ENCODE measurements around the gene CHTOP.

CHTOP gene

GRCh38 chr1:153599847-153600246, 34.0 kb upstream of the CHTOP start:
- Histone ChIP-seq H3K4me1 (ENCODE audit: control insufficient read depth in 1 of 2, insufficient read depth in 2 of 2, low read length in 2 of 2) (peaks cover 0 to 4% of the 10 kb centered on the region in 2 donors), H3K9ac (ENCODE audit: low read depth in 1 of 2, low read length in 2 of 2) (no peak overlapping the region), H3K36me3 (ENCODE audit: control insufficient read depth in 1 of 2, insufficient read depth in 2 of 2, low read length in 2 of 2) (no peaks in the 10 kb centered on the region), H3K9me3 (ENCODE audit: control insufficient read depth in 1 of 2, low read length in 2 of 2) (no peaks in the 10 kb centered on the region), H3K27me3 (ENCODE audit: control insufficient read depth in 1 of 2, insufficient read depth in 2 of 2, low read length in 2 of 2) (no peaks in the 10 kb centered on the region), H3K27ac (ENCODE audit: low read depth, low read length) (no peak overlapping the region), H3K4me3 (ENCODE audit: low read depth in 1 of 2, low read length in 2 of 2) (no peak overlapping the region)

- Histone ChIP-seq H3K27me3 (ENCODE audit: control insufficient read depth in 1 of 2, insufficient read depth in 2 of 2, low read length in 2 of 2) (no peaks in the 10 kb centered on the region), H3K9me3 (ENCODE audit: control insufficient read depth in 1 of 2, low read length in 2 of 2) (no peaks in the 10 kb centered on the region), H3K4me3 (ENCODE audit: low read depth in 1 of 2, low read length in 2 of 2) (no peak overlapping the region), H3K27ac (ENCODE audit: low read depth, low read length) (no peak overlapping the region), H3K9ac (ENCODE audit: low read depth in 1 of 2, low read length in 2 of 2) (no peak overlapping the region), H3K36me3 (ENCODE audit: control insufficient read depth in 1 of 2, insufficient read depth in 2 of 2, low read length in 2 of 2) (peaks cover 13 to 18% of the 10 kb centered on the region in 2 donors), H3K4me1 (ENCODE audit: control insufficient read depth in 1 of 2, insufficient read depth in 2 of 2, low read length in 2 of 2) (peaks cover 3 to 4% of the 10 kb centered on the region in 2 donors)
Measured at GRCh38 chr1:153602749-153603148, 31.1 kb upstream of the CHTOP start.

DNA sequence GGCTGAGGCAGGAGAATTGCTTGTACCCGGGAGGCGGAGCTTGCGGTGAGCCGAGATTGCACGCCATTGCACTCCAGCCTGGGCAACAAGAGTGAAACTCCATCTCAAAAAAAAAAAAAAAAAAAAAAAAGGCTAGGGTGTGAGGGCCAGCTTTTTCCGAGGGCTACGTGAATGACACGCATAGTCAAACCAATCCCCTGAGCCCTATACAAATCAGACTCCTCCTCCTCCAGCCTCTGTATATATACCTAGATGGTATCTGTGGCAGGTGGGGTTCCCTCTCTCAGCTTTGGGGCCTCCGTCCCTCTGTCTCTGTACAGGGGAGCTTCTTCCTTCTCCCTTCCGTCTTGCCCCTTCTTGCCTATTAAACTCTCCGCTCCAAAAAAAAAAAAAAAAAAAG, 27.7 kb upstream of the CHTOP start:
- H3K36me3 ChIP-seq (ENCODE audit: control insufficient read depth in 1 of 2, insufficient read depth in 2 of 2, low read length in 2 of 2) = peaks cover 16 to 21% of the 10 kb centered on the region in 2 donors
- no peaks in the 10 kb centered on the region for H3K27me3 ChIP-seq (ENCODE audit: control insufficient read depth in 1 of 2, insufficient read depth in 2 of 2, low read length in 2 of 2)
- H3K9ac ChIP-seq (ENCODE audit: low read depth in 1 of 2, low read length in 2 of 2) = no peak overlapping the region
- no peak overlapping the region for H3K27ac ChIP-seq (ENCODE audit: low read depth, low read length)
- H3K4me1 ChIP-seq (ENCODE audit: control insufficient read depth in 1 of 2, insufficient read depth in 2 of 2, low read length in 2 of 2) = peaks cover 30 to 33% of the 10 kb centered on the region in 2 donors
- no peaks in the 10 kb centered on the region for H3K9me3 ChIP-seq (ENCODE audit: control insufficient read depth in 1 of 2, low read length in 2 of 2)
- no peak overlapping the region for H3K4me3 ChIP-seq (ENCODE audit: low read depth in 1 of 2, low read length in 2 of 2)

DNA sequence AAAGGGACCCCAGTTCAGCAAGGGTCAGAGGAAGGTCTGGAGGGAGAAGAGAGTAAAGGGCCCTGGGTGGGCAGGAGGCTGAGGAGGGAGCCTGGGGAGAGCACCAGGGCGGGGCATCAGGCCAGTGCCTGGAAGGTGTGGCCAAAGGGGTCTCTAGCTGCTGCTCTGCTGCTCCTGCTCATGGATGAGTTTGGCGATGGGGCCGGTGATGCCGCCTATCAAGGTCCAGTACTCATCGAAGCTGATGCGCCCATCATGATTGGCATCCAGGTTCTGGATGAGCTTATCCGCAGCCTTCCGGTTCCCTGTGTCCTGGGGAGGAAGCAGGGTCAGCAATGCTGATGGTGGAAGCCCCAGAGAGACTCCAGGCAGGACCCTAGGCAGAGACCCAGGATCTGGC, 26.5 kb upstream of the CHTOP start:
- Histone ChIP-seq H3K36me3 (ENCODE audit: control insufficient read depth in 1 of 2, insufficient read depth in 2 of 2, low read length in 2 of 2) (peaks cover 16 to 21% of the 10 kb centered on the region in 2 donors), H3K27me3 (ENCODE audit: control insufficient read depth in 1 of 2, insufficient read depth in 2 of 2, low read length in 2 of 2) (no peaks in the 10 kb centered on the region), H3K4me1 (ENCODE audit: control insufficient read depth in 1 of 2, insufficient read depth in 2 of 2, low read length in 2 of 2) (peaks cover 33 to 34% of the 10 kb centered on the region in 2 donors), H3K27ac (ENCODE audit: low read depth, low read length) (no peak overlapping the region), H3K4me3 (ENCODE audit: low read depth in 1 of 2, low read length in 2 of 2) (no peak overlapping the region), H3K9ac (ENCODE audit: low read depth in 1 of 2, low read length in 2 of 2) (peak overlapping the region in 1 of 2 donors; percentile 80), H3K9me3 (ENCODE audit: control insufficient read depth in 1 of 2, low read length in 2 of 2) (no peaks in the 10 kb centered on the region)

- Histone ChIP-seq H3K27ac (ENCODE audit: low read depth, low read length) (peak overlapping the region; percentile 95), H3K27me3 (ENCODE audit: control insufficient read depth in 1 of 2, insufficient read depth in 2 of 2, low read length in 2 of 2) (no peaks in the 10 kb centered on the region), H3K4me3 (ENCODE audit: low read depth in 1 of 2, low read length in 2 of 2) (peak overlapping the region; percentile 60 to 66), H3K4me1 (ENCODE audit: control insufficient read depth in 1 of 2, insufficient read depth in 2 of 2, low read length in 2 of 2) (peaks cover 34% of the 10 kb centered on the region in 2 donors), H3K36me3 (ENCODE audit: control insufficient read depth in 1 of 2, insufficient read depth in 2 of 2, low read length in 2 of 2) (peaks cover 16 to 21% of the 10 kb centered on the region in 2 donors), H3K9ac (ENCODE audit: low read depth in 1 of 2, low read length in 2 of 2) (peak overlapping the region; percentile 74 to 80), H3K9me3 (ENCODE audit: control insufficient read depth in 1 of 2, low read length in 2 of 2) (no peaks in the 10 kb centered on the region)
Measured at GRCh38 chr1:153608089-153608682, 25.7 kb upstream of the CHTOP start.

DNA sequence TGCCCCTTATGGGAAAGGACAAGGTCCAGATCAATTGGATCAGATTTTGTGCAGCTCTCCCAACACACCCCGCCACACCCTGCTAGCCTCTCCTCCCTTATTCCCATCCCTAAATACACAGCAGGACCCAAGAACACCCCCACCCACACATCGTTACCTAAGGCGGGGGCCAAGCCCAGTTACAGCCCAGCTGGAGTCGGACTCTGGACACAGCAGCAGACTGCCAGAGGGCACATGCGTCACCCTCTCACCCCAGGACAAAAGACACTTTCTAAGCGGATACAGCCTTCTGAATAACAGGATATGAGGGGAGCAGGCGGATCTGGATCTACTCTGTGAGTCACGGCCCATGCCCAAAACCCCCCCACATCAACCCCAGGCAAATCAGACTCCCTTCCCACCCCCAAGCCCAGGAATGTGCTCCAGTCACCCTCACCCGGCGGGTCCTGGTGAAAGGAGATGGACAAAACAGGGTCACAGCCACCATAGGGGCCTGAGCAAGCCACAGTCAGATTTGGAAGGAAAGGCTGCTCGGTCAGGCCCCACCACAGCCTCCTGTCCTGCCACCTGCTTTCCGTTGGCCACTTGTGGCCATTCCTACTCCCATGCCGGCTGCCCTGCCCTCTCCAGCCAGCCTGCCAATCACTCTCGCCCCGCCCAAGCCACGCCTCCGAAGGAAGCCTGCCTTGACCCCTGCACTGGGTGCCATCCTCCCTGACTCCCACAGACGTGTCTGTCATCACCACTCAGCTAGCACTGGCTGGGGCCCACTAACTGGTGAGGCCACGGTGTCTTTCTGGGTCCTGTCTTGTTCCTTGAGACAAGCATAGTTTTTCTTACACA, 24.9 kb upstream of the CHTOP start:
- peak overlapping the region; percentile 95 for H3K27ac ChIP-seq (ENCODE audit: low read depth, low read length)
- peaks cover 16 to 21% of the 10 kb centered on the region in 2 donors for H3K36me3 ChIP-seq (ENCODE audit: control insufficient read depth in 1 of 2, insufficient read depth in 2 of 2, low read length in 2 of 2)
- H3K4me3 ChIP-seq (ENCODE audit: low read depth in 1 of 2, low read length in 2 of 2) = peak overlapping the region; percentile 60 to 66
- no peaks in the 10 kb centered on the region for H3K9me3 ChIP-seq (ENCODE audit: control insufficient read depth in 1 of 2, low read length in 2 of 2)
- no peaks in the 10 kb centered on the region for H3K27me3 ChIP-seq (ENCODE audit: control insufficient read depth in 1 of 2, insufficient read depth in 2 of 2, low read length in 2 of 2)
- H3K9ac ChIP-seq (ENCODE audit: low read depth in 1 of 2, low read length in 2 of 2) = peak overlapping the region; percentile 74 to 80
- peaks cover 37 to 40% of the 10 kb centered on the region in 2 donors for H3K4me1 ChIP-seq (ENCODE audit: control insufficient read depth in 1 of 2, insufficient read depth in 2 of 2, low read length in 2 of 2)

GRCh38 chr1:153609585-153609907, 24.3 kb upstream of the CHTOP start:
- Histone ChIP-seq H3K9me3 (ENCODE audit: control insufficient read depth in 1 of 2, low read length in 2 of 2) (no peaks in the 10 kb centered on the region), H3K4me3 (ENCODE audit: low read depth in 1 of 2, low read length in 2 of 2) (peak overlapping the region; percentile 60 to 66), H3K36me3 (ENCODE audit: control insufficient read depth in 1 of 2, insufficient read depth in 2 of 2, low read length in 2 of 2) (peaks cover 16 to 21% of the 10 kb centered on the region in 2 donors), H3K27me3 (ENCODE audit: control insufficient read depth in 1 of 2, insufficient read depth in 2 of 2, low read length in 2 of 2) (no peaks in the 10 kb centered on the region), H3K9ac (ENCODE audit: low read depth in 1 of 2, low read length in 2 of 2) (peak overlapping the region; percentile 68 to 80), H3K27ac (ENCODE audit: low read depth, low read length) (peak overlapping the region; percentile 95), H3K4me1 (ENCODE audit: control insufficient read depth in 1 of 2, insufficient read depth in 2 of 2, low read length in 2 of 2) (peaks cover 39 to 46% of the 10 kb centered on the region in 2 donors)

- Histone ChIP-seq H3K27ac (ENCODE audit: low read depth, low read length) (peak overlapping the region; percentile 95), H3K9me3 (ENCODE audit: control insufficient read depth in 1 of 2, low read length in 2 of 2) (no peaks in the 10 kb centered on the region), H3K4me1 (ENCODE audit: control insufficient read depth in 1 of 2, insufficient read depth in 2 of 2, low read length in 2 of 2) (peaks cover 47 to 53% of the 10 kb centered on the region in 2 donors), H3K36me3 (ENCODE audit: control insufficient read depth in 1 of 2, insufficient read depth in 2 of 2, low read length in 2 of 2) (peaks cover 16 to 21% of the 10 kb centered on the region in 2 donors), H3K9ac (ENCODE audit: low read depth in 1 of 2, low read length in 2 of 2) (peak overlapping the region; percentile 20 to 80), H3K4me3 (ENCODE audit: low read depth in 1 of 2, low read length in 2 of 2) (peak overlapping the region; percentile 60 to 66), H3K27me3 (ENCODE audit: control insufficient read depth in 1 of 2, insufficient read depth in 2 of 2, low read length in 2 of 2) (no peaks in the 10 kb centered on the region)
Measured at GRCh38 chr1:153610334-153610733, 23.5 kb upstream of the CHTOP start.

DNA sequence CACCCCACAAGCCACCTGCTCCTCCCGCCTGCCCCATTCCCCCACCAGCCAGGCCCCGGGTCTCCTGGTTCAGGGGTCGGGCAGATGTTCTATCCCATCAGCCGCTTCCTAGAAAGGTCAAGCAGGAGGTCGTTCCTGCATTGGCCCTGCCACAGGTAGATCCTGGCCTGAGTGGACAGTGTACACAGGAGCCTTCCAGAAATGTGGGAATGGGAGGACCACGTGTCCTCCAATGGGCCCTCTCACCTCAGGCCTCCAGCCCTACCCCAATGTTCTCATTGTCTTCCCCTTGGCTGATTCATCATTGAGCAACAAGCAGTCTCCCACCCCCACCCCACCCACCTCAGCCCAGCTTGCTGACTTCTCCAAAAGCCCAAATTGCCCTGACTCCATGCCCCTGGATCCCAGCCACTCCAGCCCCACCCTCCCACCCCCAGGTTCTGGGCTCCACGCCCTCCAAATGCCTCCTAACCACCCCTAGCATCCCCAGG, 23.0 kb upstream of the CHTOP start:
- Histone ChIP-seq H3K27me3 (ENCODE audit: control insufficient read depth in 1 of 2, insufficient read depth in 2 of 2, low read length in 2 of 2) (no peaks in the 10 kb centered on the region), H3K36me3 (ENCODE audit: control insufficient read depth in 1 of 2, insufficient read depth in 2 of 2, low read length in 2 of 2) (peaks cover 16 to 20% of the 10 kb centered on the region in 2 donors), H3K9ac (ENCODE audit: low read depth in 1 of 2, low read length in 2 of 2) (peak overlapping the region in 1 of 2 donors; percentile 80), H3K9me3 (ENCODE audit: control insufficient read depth in 1 of 2, low read length in 2 of 2) (no peaks in the 10 kb centered on the region), H3K4me3 (ENCODE audit: low read depth in 1 of 2, low read length in 2 of 2) (peak overlapping the region; percentile 60 to 97), H3K4me1 (ENCODE audit: control insufficient read depth in 1 of 2, insufficient read depth in 2 of 2, low read length in 2 of 2) (peaks cover 50 to 57% of the 10 kb centered on the region in 2 donors), H3K27ac (ENCODE audit: low read depth, low read length) (peak overlapping the region; percentile 22)

GRCh38 chr1:153611356-153611755, 22.5 kb upstream of the CHTOP start:
- Histone ChIP-seq H3K36me3 (ENCODE audit: control insufficient read depth in 1 of 2, insufficient read depth in 2 of 2, low read length in 2 of 2) (peaks cover 16 to 17% of the 10 kb centered on the region in 2 donors), H3K4me1 (ENCODE audit: control insufficient read depth in 1 of 2, insufficient read depth in 2 of 2, low read length in 2 of 2) (peaks cover 52 to 60% of the 10 kb centered on the region in 2 donors), H3K9ac (ENCODE audit: low read depth in 1 of 2, low read length in 2 of 2) (peak overlapping the region; percentile 88 to 100), H3K4me3 (ENCODE audit: low read depth in 1 of 2, low read length in 2 of 2) (peak overlapping the region; percentile 83 to 97), H3K9me3 (ENCODE audit: control insufficient read depth in 1 of 2, low read length in 2 of 2) (no peaks in the 10 kb centered on the region), H3K27ac (ENCODE audit: low read depth, low read length) (peak overlapping the region; percentile 11), H3K27me3 (ENCODE audit: control insufficient read depth in 1 of 2, insufficient read depth in 2 of 2, low read length in 2 of 2) (no peaks in the 10 kb centered on the region)

Data from duodenal mucosa (tissue), 2 donors.